IMR-90 (cell line): ENCODE results near the gene CAPN7. TPM values are rescaled to one million over a fixed set of nuclear protein-coding genes. Genes with fewer than 3 reads are reported as not detected.

Source experiments
- ATAC-seq: fragments of 200-7000 bp; cut with Tn5 transposase; 2 replicates; pipeline ENCODE4 v1.9.1; 2020; ENCODE audit warnings: low read depth, mild to moderate bottlenecking, moderate library complexity
- BruUV-seq: library from RNA; stranded (reverse); fragments of 400-500 nt; replicated peaks from 2 replicates; lab custom pipeline; 2021; lab: Mats Ljungman, UMichigan
- CTCF ChIA-PET: fragments of 300-600 bp; formaldehyde crosslinking; extraction: SDS; loops from one replicate; lab custom pipeline; 2021; ENCODE audit warnings: antibody characterized with exemption; lab: Yijun Ruan, JAX
- POLR2A ChIA-PET: fragments of 300-600 bp; sonication (Branson Sonifier 250); formaldehyde crosslinking; loops from one replicate; lab custom pipeline; 2022; ENCODE audit warnings: antibody characterized with exemption; ENCODE audit not compliant: unreplicated experiment; lab: Charles Lee
- DNase-seq: peaks from one replicate; pipeline ENCODE4 v3.0.0; 2013
- H2AFZ ChIP-seq: replicated peaks from 2 replicates; pipeline ENCODE3; 2013; ENCODE audit warnings: low read length, mild to moderate bottlenecking; ENCODE audit not compliant: poor library complexity
- H2AK5ac ChIP-seq: 2 replicates; pipeline ENCODE4 v1.6.1; 2013; ENCODE audit warnings: low read depth, low read length, inconsistent platforms
- H2AK9ac ChIP-seq: replicated peaks from 2 replicates; pipeline ENCODE3; 2013; ENCODE audit warnings: mild to moderate bottlenecking, low read depth, low read length, moderate library complexity; ENCODE audit not compliant: poor library complexity
- H2BK120ac ChIP-seq: 2 replicates; pipeline ENCODE4 v1.6.1; 2013; ENCODE audit warnings: low read depth, low read length, inconsistent platforms
- H2BK15ac ChIP-seq: 3 replicates; pipeline ENCODE4 v1.6.1; 2013; ENCODE audit warnings: low read depth, low read length, inconsistent platforms
- H2BK20ac ChIP-seq: 2 replicates; pipeline ENCODE4 v1.6.1; 2013; ENCODE audit warnings: low read depth, mild to moderate bottlenecking, inconsistent platforms, low read length, moderate library complexity
- H2BK5ac ChIP-seq: 2 replicates; pipeline ENCODE4 v1.6.1; 2013; ENCODE audit warnings: mild to moderate bottlenecking, low read depth, low read length, inconsistent platforms; ENCODE audit not compliant: poor library complexity, severe bottlenecking
- H3K14ac ChIP-seq: replicated peaks from 2 replicates; pipeline ENCODE4 v1.6.1; 2013; ENCODE audit warnings: low read depth, low read length, inconsistent platforms
- H3K18ac ChIP-seq: 2 replicates; pipeline ENCODE4 v1.6.1; 2013; ENCODE audit warnings: low read depth, low read length, control low read depth
- H3K23ac ChIP-seq: 2 replicates; pipeline ENCODE4 v1.6.1; 2013; ENCODE audit warnings: low read depth, low read length, inconsistent platforms
- H3K27ac ChIP-seq: 2 replicates; pipeline ENCODE4 v1.5.1; 2013; ENCODE audit warnings: mild to moderate bottlenecking, control low read depth, low read length; ENCODE audit not compliant: insufficient read depth
- H3K27me3 ChIP-seq: 2 replicates; pipeline ENCODE4 v1.6.1; 2013; ENCODE audit warnings: low read length; ENCODE audit not compliant: control insufficient read depth, insufficient read depth
- H3K36me3 ChIP-seq: 2 replicates; pipeline ENCODE4 v1.6.1; 2013; ENCODE audit warnings: low read length, mixed read lengths; ENCODE audit not compliant: control insufficient read depth, insufficient read depth
- H3K4ac ChIP-seq: 2 replicates; pipeline ENCODE4 v1.6.1; 2013; ENCODE audit warnings: low read depth, low read length, inconsistent platforms
- H3K4me1 ChIP-seq: 2 replicates; pipeline ENCODE4 v1.6.1; 2013; ENCODE audit warnings: low read length, mixed read lengths; ENCODE audit not compliant: control insufficient read depth, insufficient read depth
- H3K4me2 ChIP-seq: 2 replicates; pipeline ENCODE4 v1.6.1; 2013; ENCODE audit warnings: low read depth, mild to moderate bottlenecking, control low read depth, low read length, moderate library complexity
- H3K4me3 ChIP-seq: 2 replicates; pipeline ENCODE4 v1.5.1; 2013; ENCODE audit warnings: low read depth, mild to moderate bottlenecking, control low read depth, low read length, moderate library complexity; ENCODE audit not compliant: insufficient read depth
- H3K56ac ChIP-seq: 2 replicates; pipeline ENCODE4 v1.6.1; 2013; ENCODE audit warnings: low read length, inconsistent platforms; ENCODE audit not compliant: insufficient read depth; ENCODE audit errors: extremely low read depth
- H3K79me1 ChIP-seq, 2 experiments: 2 replicates each; pipeline ENCODE4 v1.6.1; 2013; ENCODE audit warnings: low read length in 2 of 2, inconsistent platforms in 1 of 2, low read depth in 1 of 2
- H3K9ac ChIP-seq: 2 replicates; pipeline ENCODE4 v1.6.1; 2013; ENCODE audit warnings: low read depth, low read length, control low read depth
- H3K9me1 ChIP-seq: 2 replicates; pipeline ENCODE4 v1.6.1; 2013; ENCODE audit warnings: low read length, inconsistent platforms; ENCODE audit not compliant: insufficient read depth
- H3K9me3 ChIP-seq: 2 replicates; pipeline ENCODE4 v1.6.1; 2013; ENCODE audit warnings: low read length; ENCODE audit not compliant: control insufficient read depth, insufficient read depth
- H4K20me1 ChIP-seq: 2 replicates; pipeline ENCODE4 v1.6.1; 2013; ENCODE audit warnings: low read length, inconsistent platforms; ENCODE audit not compliant: insufficient read depth
- H4K5ac ChIP-seq: 2 replicates; pipeline ENCODE4 v1.6.1; 2013; ENCODE audit warnings: mild to moderate bottlenecking, low read depth, low read length, control low read depth
- H4K8ac ChIP-seq, 2 experiments: 2 replicates each; pipeline ENCODE4 v1.6.1; 2013; ENCODE audit warnings: low read depth in 2 of 2, low read length in 2 of 2, control low read depth in 1 of 2, inconsistent platforms in 1 of 2
- H4K91ac ChIP-seq: 2 replicates; pipeline ENCODE4 v1.6.1; 2013; ENCODE audit warnings: low read depth, low read length, inconsistent platforms; ENCODE audit not compliant: insufficient read depth
- BHLHE40 ChIP-seq: fragments of 150-350 bp; IDR thresholded peaks from 2 replicates; pipeline ENCODE4 v1.6.1; 2016; ENCODE audit warnings: mild to moderate bottlenecking, low read depth, low read length
- NFE2L2 ChIP-seq: fragments of 150-350 bp; IDR thresholded peaks from 2 replicates; pipeline ENCODE4 v1.6.1; 2016; ENCODE audit warnings: low read depth, mild to moderate bottlenecking, low read length
- RAD21 ChIP-seq: IDR thresholded peaks from 2 replicates; pipeline ENCODE4 v1.6.1; 2012; ENCODE audit warnings: low read length, improper control_type of control experiment
- WGBS, 2 experiments: methylation state at CpG; one replicate each; pipeline versions ENCODE4 v1.1.5 to v1.1.7; 2013; ENCODE audit warnings: missing lambda C conversion rate in 2 of 2; ENCODE audit not compliant: insufficient read length in 1 of 2; ENCODE audit errors: extremely low coverage in 2 of 2; 5-methylcytosine and 5-hydroxymethylcytosine counted together
- dilution Hi-C: fragments of 300-500 bp; cut with HindIII; formaldehyde crosslinking; loops from one replicate; pipeline ENCODE4 v1.14.3; 2018; ENCODE audit warnings: low sequenced_read_pairs; ENCODE audit not compliant: unreplicated experiment
- in situ Hi-C: fragments of 300-500 bp; cut with MboI; formaldehyde crosslinking; loops from 3 replicates; pipeline ENCODE4 v1.14.3; 2019; ENCODE audit warnings: low sequenced_read_pairs, inconsistent platforms, mixed read lengths
- intact Hi-C: fragments of 100-400 bp; cut with micrococcal nuclease; formaldehyde crosslinking; loops from 2 replicates; pipeline ENCODE4 v1.10.0; 2022
- polyA plus RNA-seq, 3 experiments: library from polyadenylated mRNA; depleted of rRNA; stranded (reverse); fragments of >200 nt; gene quantifications; 2 replicates each; pipeline ENCODE4 v1.2.3, GENCODE V29; 2012; ENCODE audit warnings: low replicate concordance in 1 of 3
- total RNA-seq: library from RNA; depleted of rRNA; stranded (reverse); fragments of >200 nt; gene quantifications from 2 replicates; pipeline ENCODE4 v1.2.3, GENCODE V29; 2012

Gene CAPN7
- total and polyA plus RNA-seq, 2 of the 4 experiments (the other 2 are of a cell fraction): 14.5 to 21.3 TPM

- H3K56ac ChIP-seq: no peak overlapping the region
- no peak overlapping the region for H2AFZ ChIP-seq
- no peak overlapping the region for H4K8ac ChIP-seq
- intact Hi-C loops (loop anchor here (5.0 kb wide), 1 partner anchor 36 kb away; no protein-coding TSS in a partner anchor), in situ Hi-C loops (loop anchor here (25.0 kb wide), 1 partner anchor 279 kb away; the partner anchor contains the start of gene NR2C2), dilution Hi-C loops (no loop called here)
- TF ChIP-seq RAD21 (no peak), BHLHE40 (no peak), NFE2L2 (0 out of 2 replicates have a peak, but pooled peaks have one; percentile 10)
- no CpG with 5 or more reads among the region's 2 CpGs for WGBS, 2 experiments
- no peak overlapping the region; the same call in 1 of the 2 replicates for H3K14ac ChIP-seq
- no peaks in the 10 kb centered on the region for H3K9me3 ChIP-seq
- BruUV-seq: no TSS peak
- no peaks in the 10 kb centered on the region; the same call in 1 of the 2 replicates for H3K9me1 ChIP-seq
- no peak overlapping the region for H2AK9ac ChIP-seq
- H2BK5ac ChIP-seq: no peak overlapping the region
- no peak overlapping the region for H3K9ac ChIP-seq
- no peak overlapping the region for H2AK5ac ChIP-seq
- no peak overlapping the region for H3K23ac ChIP-seq
- CTCF ChIA-PET: interaction anchor here (0.7 kb wide), 1 partner anchor 27 kb away, joined by 3 read pairs; no protein-coding TSS in a partner anchor
- no peak overlapping the region for H3K4ac ChIP-seq
- H4K5ac ChIP-seq: no peak overlapping the region
- DNase-seq (peak; percentile 42), ATAC-seq (no peak; the same call in 1 of the 2 replicates)
- no peak overlapping the region for H2BK20ac ChIP-seq
- no peak overlapping the region for H4K91ac ChIP-seq
- H3K27ac ChIP-seq: no peak overlapping the region; the same call in 1 of the 2 replicates
- peaks cover 42% of the 10 kb centered on the region for H3K36me3 ChIP-seq
- H3K4me2 ChIP-seq: no peak overlapping the region
- no peak overlapping the region for H2BK120ac ChIP-seq
- no peak overlapping the region for H2BK15ac ChIP-seq
- peaks cover 7% of the 10 kb centered on the region; the same call in 1 of the 2 replicates for H4K20me1 ChIP-seq
- no peak overlapping the region for H3K4me3 ChIP-seq
- no peaks in the 10 kb centered on the region for H3K4me1 ChIP-seq
- POLR2A ChIA-PET: interaction anchor here (0.6 kb wide), 1 partner anchor 10 kb away, joined by 4 read pairs; the partner anchor contains the start of gene CAPN7
- peaks cover 24 to 29% of the 10 kb centered on the region in 2 experiments for H3K79me1 ChIP-seq
- H3K27me3 ChIP-seq: no peaks in the 10 kb centered on the region
- no peak overlapping the region for H3K18ac ChIP-seq
These were observed 9.9 kb downstream of the CAPN7 start for GRCh38 chr3:15215996-15216395.
